Activated CD8-positive, alpha-beta memory T cell treated with anti-CD3 and anti-CD28 coated beads for 36 hours (primary cell): ENCODE results near the gene DNAAF5. TPM values are rescaled to one million over a fixed set of nuclear protein-coding genes. Genes with fewer than 3 reads are reported as not detected.

Source experiments
- CTCF ChIA-PET: fragments of 350-600 bp; sonication (Branson Sonifier 250); formaldehyde crosslinking; loops from one replicate; lab custom pipeline; 2021; ENCODE audit warnings: antibody characterized with exemption; lab: Charles Lee
- POLR2A ChIA-PET: fragments of 350-600 bp; sonication (Branson Sonifier 250); formaldehyde crosslinking; loops from one replicate; lab custom pipeline; 2021; ENCODE audit warnings: antibody characterized with exemption; lab: Charles Lee
- total RNA-seq, 2 experiments: library from RNA; stranded (reverse); gene quantifications; one replicate each; pipeline ENCODE4 v1.2.3, GENCODE V29; 2021

The DNAAF5 gene
- 10 to 100 TPM; 54.1 to 55.5 TPM for total RNA-seq

DNA sequence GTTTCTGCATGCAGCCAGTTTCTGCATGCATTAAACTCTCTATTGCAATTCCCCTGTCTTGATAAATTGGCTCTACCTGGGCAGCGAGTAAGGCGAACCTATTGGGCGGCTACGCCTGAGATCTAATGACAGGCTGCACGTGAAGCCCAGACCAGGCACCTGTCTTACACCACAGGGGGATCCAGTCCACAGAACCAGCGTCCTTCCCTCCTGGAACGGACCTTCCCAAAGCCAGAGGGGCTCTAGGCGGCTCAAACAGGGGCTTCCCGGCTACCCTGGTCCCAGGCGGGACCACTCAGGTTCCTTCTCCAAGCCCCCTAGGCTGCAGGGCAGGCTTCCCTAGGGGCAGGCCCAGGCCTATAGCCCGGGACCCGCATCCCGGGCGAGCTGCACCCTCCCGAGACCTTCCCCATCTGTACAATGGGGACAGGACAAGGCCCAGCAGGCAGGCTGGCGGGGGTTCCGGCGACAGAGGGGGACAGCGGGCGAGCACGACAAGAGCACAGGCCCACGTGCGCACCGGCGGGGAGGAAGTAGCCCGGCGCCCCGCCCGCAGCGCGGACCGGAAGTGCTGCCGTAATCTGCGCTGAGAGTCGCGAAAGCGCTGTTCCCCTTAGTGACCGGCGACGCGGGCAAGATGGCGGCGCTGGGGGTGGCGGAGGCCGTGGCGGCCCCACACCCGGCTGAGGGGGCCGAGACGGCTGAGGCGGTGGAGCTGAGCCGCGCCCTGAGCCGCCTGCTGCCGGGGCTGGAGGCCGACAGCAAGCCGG lies at the start of gene DNAAF5:
Gene DNAAF5 (plus strand): TSS at position 616 of the 770 bp plus-strand sequence. CDS start 22 bp downstream, at position 638.
- ChIA-PET POLR2A (interaction anchor here (0.9 to 3.0 kb wide), 2 partner anchors 109 to 122 kb away, joined by 3 to 8 read pairs; no protein-coding TSS in a partner anchor), CTCF (no interaction called here)

DNA sequence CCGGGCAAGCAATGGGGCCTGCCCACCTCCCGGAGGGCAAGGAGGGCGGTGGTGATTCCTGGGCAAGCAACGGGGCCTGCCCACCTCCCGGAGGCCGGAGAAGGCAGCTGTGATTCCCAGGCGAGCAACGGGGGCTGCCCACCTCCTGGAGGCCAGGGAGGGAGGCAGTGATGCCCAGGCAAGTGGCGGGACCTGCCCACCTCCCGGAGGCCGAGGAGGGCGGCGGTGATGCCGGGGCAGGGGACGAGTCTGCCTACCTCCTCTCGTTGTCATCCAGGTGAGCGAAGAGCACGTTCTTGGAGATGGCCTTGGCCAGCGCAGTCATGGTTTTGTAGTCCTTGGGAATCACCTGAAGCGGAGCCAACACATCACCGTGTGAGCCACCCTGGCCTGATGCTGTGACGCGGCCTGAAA lies 49.5 kb upstream of the DNAAF5 start:
- POLR2A ChIA-PET = no interaction called here
- CTCF ChIA-PET = no interaction called here

DNA sequence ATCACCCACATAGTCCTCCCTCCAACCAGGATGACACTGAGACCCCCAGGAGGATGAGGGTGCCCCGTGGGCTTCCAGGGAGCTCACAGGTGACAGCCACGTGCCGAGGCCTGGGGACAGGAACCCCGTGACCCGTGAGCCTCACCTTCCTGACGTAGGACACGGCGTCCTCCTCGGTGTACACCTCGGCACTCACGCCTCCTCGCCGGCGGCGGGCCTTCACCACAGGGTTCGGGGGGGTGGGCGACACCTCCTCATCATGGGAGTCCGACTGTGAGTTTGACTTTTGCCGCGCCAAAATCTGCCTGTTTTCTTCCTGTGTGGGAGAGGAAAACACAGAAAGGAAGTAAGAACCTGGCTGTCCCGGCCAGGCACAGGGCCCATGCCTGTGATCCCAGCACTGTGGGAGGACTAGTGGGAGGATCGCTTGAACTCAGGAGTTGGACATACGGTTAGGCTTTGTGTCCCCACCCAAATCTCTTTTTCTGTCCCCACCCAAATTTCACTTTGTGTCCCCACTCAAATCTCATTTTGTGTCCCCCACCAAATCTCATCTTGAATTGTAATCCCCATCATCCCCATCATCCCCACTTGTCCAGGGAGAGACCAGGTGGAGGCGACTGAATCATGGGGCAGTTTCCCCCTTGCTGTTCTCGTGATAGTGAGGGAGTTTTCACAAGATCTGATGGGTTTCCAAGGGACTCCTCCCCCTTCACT lies 45.9 kb upstream of the DNAAF5 start:
- CTCF ChIA-PET = no interaction called here
- POLR2A ChIA-PET = interaction anchor here (1.0 kb wide), 1 partner anchor 19 kb away, joined by 4 read pairs; no protein-coding TSS in a partner anchor

DNA sequence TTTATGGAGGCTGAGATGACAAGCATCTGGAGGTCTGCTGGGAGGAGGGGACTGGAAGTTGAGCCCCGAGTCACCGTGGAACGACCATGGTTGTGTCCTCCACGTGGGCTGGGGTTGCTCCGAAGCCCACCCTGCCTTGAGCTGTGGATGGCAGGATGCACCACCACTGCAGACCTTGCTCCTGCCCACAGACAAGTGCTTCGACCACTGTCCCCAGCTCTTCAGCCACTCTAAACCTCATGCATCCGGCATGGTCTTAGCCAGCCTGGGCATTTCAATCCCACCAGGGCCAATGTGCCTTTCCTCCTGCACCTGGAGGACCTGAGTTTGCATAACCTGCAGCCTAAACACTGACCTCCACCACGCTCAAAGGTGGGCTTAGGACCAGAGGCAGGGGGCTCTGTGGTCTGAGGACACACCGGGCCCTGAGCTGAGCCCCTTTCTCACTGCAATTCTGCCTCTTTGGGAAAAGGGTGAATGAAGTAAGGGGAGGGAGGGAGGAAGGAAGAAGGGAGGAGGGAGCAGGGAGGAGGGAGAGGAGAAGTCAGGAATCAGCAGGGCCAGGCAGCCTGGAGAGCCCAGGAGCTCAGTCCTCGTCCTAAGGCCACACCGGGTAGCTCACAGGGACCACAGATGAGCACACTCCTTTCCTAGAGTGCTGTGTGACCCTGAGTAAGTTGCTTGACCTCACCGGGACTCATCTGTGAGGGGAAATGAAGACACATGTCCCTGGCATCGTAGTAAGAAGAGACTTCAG lies 44.8 kb upstream of the DNAAF5 start:
- ChIA-PET POLR2A (interaction anchor here (0.6 kb wide), 1 partner anchor 80 kb away, joined by 3 read pairs; no protein-coding TSS in a partner anchor), CTCF (no interaction called here)

DNA sequence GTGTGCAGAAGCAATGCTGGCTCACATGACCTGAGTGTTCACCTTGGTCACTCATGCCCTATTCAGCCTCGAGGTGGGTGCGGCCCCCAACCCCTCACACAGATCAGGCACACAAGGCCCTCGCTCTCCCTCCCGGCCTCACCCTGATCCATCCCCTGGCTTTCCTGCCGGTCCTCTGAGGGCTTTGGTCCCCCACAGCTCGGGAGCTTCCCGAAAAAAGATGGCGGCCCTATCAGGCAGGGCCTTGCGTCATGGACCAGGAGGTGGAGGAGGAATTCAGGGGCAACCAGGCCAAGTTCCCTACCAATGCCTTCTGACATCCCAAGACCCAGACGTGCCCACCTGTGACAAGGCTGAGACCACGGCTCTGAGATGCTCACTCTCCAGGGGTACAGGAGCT lies 43.7 kb upstream of the DNAAF5 start:
- CTCF ChIA-PET = no interaction called here
- POLR2A ChIA-PET = no interaction called here

DNA sequence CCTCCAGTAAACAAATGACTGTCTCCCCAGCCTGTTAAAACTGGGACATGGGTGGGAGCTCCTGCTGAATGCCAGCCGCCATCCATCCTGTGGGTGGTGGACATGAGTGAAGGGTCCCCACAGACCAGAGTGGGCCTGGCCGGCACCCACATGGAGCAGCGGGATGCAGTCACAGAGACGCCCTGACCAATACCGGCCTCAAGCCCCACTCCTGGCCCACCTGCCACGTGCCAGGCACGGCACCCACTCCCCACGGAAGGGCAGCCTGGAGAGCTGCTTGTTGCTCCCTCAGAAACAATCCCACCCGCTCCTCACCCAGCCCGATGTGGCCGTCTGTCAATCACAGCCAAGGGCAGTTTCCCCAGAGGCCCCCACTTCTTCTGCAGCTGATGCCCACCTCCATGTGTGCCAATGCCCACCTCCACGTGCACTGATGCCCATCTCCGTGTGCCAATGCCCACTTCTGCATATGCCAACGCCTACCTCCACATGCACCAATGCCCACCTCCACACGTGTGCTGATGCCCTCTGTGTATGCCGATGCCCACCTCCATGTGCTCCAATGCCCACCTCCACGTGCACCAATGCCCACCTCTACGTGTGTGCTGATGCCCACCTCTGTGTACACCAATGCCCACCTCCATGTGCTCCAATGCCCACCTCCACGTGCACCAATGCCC lies 42.8 kb upstream of the DNAAF5 start:
- ChIA-PET POLR2A (no interaction called here), CTCF (no interaction called here)

DNA sequence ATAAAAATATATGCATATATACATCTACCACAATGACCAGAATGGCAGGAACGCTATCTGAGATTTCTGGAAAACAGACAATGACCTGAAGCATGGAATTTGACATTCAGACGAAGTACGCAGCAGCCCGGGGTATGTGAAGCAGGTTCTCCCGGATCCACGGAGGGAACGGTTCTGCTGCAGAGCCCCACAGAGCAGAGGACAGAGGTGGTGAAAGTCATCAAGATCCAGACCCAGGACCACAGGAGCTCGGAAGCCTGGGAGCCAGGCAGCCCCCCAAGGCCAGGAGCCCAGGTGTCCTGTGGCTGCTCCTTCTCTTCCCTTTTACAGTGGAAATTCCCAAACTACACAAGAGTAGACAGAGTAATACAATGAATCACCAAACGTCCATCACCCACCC lies 42.1 kb upstream of the DNAAF5 start:
- POLR2A ChIA-PET = no interaction called here
- CTCF ChIA-PET = no interaction called here

DNA sequence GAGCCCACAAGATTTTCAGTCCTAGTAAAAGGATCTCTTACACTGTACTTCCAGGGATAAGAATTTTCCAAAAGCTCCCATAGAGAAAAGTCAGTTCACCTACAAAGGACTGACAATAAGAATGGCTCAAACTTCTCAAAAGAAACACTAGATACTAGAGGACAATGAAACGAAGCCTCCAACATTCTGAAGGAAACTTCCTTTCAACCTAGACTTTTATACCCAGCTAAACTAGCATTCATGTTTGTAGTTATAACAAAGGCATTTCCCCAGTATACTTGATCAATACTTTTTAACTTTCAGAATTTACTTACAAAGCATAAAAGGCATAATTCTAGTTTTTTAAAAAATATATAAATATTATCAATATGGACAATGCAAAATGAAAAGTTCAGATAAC lies 41.0 kb upstream of the DNAAF5 start:
- ChIA-PET POLR2A (interaction anchor here (0.6 kb wide), 1 partner anchor 102 kb away, joined by 3 read pairs; no protein-coding TSS in a partner anchor), CTCF (no interaction called here)

DNA sequence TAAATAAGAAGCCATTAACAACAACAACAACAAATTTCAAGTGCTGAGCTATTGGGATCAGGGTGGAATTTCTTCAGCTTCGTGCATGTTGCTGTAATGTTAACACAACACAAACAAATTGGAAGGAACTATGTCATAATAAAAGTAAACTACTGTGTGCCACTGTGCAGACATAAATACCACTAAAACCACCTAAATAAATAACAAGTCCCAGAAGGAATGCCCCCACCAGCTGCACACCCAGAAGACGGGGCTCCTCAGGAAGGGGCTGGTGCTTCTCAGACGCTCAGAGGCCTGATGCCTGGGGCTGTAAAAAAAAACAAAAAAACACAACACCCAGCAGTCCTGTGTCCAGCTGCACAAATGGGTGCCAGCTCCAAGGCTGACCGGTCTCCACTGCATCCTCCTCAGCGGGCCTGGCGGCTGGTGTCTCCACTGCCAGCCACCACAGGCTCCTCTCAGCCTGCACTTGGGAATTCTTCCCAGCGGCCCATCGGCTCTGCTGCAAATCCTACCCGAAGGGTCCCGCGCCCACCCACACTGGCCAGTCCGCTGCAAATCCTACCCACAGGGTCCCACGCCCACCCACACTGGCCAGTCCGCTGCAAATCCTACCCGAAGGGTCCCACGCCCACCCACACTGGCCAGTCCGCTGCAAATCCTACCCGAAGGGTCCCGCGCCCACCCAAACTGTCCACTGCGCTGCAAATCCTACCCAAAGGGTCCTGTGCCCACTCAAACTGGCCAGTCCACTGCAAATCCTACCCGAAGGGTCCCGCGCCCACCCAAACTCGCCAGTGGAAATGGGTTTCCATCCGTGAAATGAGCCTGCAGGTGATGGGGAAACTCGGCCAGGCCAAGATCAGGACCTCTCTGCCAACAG lies 35.8 kb upstream of the DNAAF5 start:
- ChIA-PET CTCF (no interaction called here), POLR2A (no interaction called here)

DNA sequence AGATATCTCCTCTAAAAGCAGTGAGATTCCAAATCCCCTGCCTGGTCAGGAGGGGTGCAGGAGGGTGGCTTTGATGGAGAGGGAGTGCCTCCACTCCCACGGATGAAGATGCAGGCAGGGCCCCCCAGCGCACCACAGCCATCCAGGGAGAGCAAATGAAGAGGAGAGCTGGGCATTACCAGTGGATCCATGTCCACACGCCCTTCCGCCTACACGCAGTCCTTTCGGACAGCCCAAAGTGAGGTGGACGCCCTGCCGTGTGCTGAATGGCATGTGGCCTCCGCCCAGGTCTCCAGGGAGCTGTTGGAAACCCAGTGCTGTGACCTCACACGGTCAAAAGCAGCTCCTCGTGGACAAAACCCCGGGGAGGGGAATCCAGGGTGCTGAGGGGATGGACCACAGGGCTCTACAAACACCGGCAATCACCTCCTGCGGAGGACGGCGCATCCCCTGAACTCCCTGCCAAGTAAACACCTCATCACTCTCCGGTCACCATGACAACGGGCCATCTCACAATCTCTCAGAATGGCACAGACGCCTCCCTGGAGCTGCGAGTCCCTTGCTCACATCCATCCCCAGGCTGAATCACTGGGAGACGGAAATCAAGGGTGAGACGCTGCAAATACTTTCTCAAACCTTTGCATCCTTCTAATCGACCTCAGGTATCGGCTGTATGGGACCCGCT lies 35.0 kb upstream of the DNAAF5 start:
- POLR2A ChIA-PET = interaction anchor here (0.5 kb wide), 1 partner anchor 27 kb away, joined by 7 read pairs; no protein-coding TSS in a partner anchor
- CTCF ChIA-PET = no interaction called here

DNA sequence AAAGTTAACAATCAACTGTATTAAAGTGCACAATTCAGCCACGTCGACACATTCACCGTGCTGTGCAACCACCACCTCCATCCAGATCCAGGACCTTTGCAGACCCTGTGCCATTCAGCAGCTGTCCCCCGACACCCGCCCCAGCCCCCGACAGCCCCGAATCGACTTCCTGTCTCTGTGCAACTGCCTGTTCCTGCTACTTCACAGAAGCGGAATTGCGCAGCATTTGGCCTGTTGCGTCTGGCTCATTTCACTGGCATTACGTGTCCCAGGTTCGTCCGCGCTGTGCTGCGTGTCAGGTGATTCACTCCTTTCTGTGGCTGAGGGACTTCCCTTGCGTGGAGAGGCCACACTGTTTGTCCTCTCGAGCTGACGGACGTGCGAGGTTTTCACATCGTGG lies 33.2 kb upstream of the DNAAF5 start:
- POLR2A ChIA-PET = no interaction called here
- CTCF ChIA-PET = interaction anchor here (0.7 kb wide), 1 partner anchor 271 kb away, joined by 3 read pairs; no protein-coding TSS in a partner anchor

DNA sequence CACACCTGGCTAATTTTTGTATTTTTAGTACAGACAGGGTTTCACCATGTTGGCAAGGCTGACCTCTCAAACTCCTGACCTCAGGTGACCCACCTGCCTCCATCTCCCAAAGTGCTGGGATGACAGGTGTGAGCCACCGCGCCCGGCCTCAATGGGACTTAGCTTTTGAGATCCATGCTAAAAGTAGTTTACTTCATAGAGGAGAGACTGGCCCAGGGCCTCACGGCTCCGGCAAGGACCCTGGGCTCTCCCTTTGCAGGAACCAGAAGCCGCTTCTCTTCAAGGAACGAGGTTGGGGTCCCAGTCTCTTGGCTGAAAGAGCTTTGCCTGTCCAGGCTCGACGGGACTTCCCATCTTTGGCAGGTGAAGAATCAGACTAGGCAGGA lies 30.1 kb upstream of the DNAAF5 start:
- CTCF ChIA-PET = no interaction called here
- POLR2A ChIA-PET = no interaction called here

DNA sequence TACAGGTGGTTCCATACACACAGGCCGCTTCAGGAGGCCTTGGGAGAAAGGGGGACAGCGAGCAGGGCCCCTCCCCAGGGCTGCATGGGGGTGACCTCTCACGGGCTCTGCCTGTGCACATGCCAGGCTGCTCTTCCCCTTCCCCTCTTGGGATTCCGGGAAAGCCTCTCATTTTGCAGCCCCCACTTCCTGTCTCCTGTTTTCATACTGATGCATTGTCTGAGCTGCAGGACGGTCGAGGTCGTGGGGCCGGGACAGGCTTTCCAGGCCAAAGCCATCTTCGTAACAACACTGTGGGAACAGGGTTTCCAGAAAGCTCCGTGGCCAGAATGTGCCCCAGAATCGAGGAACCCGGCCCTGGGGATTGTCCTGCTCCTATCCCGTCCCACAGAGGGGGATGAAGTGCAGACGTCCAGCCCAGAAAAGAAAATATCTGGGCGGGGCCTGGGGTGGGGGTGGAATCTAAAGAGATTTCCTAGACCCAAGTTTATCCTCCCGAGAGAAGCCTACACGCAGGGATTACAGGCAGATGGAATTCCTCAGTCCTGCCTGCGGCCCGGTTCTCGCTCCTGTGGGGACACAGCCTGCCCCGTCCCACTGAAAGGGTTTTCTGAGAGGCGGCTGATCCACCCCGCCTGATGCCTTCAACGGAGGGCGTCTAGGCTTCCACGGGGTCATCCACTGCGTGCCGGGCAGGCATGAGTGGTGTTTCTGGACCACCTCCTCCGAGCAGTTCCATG lies 29.5 kb upstream of the DNAAF5 start:
- ChIA-PET POLR2A (no interaction called here), CTCF (no interaction called here)

DNA sequence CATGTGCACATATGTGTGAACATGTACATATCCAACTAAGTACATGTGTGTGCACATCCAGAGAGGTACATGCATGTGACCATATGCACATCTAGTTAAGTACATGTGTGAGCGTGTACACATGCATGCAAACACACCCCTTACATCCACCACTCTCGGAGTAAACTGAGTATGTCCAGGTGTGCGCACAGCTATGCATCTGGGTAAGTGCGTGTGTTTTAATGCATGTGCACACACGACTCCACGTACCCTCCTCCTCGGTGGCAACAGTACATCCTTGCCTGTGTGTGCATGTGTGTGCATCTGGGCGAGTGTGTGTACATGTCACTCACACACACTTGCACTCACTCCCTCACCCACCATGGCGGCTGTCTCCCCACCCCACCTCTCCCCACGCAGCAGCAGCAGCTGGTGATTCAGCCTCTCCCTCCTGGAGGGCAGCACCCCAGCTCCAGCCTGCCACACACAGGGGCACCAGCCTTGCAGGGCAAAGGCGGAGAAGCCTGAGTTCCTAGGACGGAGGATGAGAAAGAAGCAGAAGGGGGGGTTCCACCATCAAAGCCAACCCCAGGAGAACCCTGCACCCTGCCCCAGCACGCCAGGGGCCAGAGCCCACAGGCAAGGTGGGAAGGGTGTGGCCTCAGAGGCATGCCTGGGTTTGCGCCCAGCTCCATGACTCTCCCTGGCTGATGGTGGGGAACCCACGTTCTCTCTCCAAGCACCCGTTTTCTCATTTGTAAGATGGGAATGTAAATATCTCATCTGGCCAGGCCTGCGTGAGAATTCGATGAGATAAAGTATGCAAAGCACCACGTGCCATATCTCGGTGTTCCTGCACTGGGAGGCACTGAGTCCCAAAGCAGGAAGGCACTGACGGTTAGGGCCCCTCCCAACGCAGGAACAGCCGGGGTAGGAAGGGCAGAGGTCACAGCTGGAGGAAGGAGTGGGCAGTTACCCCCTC lies 27.7 kb upstream of the DNAAF5 start:
- POLR2A ChIA-PET = interaction anchor here (0.7 kb wide), 1 partner anchor 19 kb away, joined by 4 read pairs; no protein-coding TSS in a partner anchor
- CTCF ChIA-PET = no interaction called here

DNA sequence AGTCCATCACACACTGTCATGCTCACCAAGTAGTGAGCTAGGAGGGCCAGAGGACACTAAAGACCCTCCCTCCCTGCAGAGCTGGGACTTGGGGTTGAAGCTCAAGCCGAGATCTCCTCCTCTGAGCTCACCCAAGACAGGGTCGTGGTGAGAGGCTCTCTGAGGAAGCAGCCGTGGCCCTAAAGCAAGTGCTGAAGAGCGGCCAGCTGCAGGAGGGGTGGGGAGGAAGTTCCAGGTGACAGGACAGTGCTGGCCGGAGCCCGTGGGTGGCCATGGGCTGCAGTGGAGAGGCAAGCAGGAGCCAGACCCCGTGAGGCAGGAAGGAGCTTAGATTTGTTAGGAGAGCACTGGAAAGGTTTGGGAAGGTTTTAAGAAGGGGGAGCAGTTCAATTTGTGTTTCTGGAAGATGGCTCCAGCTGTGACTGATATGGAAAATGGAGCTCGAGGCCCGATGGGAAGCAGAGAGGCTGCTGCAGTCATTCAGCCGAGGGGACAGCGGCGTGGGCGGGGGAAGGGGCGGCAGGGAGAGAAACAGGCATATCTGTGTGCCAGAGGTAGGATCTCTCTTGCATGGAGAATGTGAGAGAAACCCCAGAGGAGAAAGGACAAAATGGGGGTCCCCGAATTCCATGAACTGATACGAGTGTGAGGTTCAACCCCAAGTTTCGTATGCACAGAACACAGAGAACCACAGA lies 26.9 kb upstream of the DNAAF5 start:
- ChIA-PET CTCF (interaction anchor here (0.5 kb wide), 1 partner anchor 26 kb away, joined by 5 read pairs; no protein-coding TSS in a partner anchor), POLR2A (interaction anchor here (0.7 kb wide), 1 partner anchor 19 kb away, joined by 4 read pairs; no protein-coding TSS in a partner anchor)
